Measurements from ENCODE around the gene TMEM200B.
"Not testable (repeated sequence)": the region's sequence is repeated elsewhere in the genome, so short reads cannot be mapped to it uniquely, and the experiment has no call there.

TMEM200B gene

GRCh38 chr1:29156543-29157268 lies 33.0 kb upstream of the TMEM200B start:
- no peak for DNase-seq (ENCODE audit: low read depth, low spot score)
- TF ChIP-seq CTCF (IDR thresholded peaks at IDR 0.05; ENCODE audit: low read depth, low read length): no peak
- in situ Hi-C loops (cut with HindIII; ENCODE audit: low sequenced_read_pairs): no loop called here
- no peak overlapping the region for H3K4me3 ChIP-seq (ENCODE audit: low read depth, low read length)

GRCh38 chr1:29152046-29152805 lies 28.5 kb upstream of the TMEM200B start:
- in situ Hi-C loops (cut with HindIII; ENCODE audit: low sequenced_read_pairs): no loop called here
- no peak overlapping the region for H3K4me3 ChIP-seq (ENCODE audit: low read depth, low read length)
- DNase-seq (ENCODE audit: low read depth, low spot score): no peak
- TF ChIP-seq CTCF (IDR thresholded peaks at IDR 0.05; ENCODE audit: low read depth, low read length): no peak

- in situ Hi-C loops (cut with HindIII; ENCODE audit: low sequenced_read_pairs); DNase-seq (ENCODE audit: low read depth, low spot score); H3K4me3 ChIP-seq (ENCODE audit: low read depth, low read length): not testable (repeated sequence)
Measured at GRCh38 chr1:29150346-29150745, 26.6 kb upstream of the TMEM200B start.

- DNase-seq (ENCODE audit: low read depth, low spot score): no peak
- in situ Hi-C loops (cut with HindIII; ENCODE audit: low sequenced_read_pairs): no loop called here
- TF ChIP-seq CTCF (IDR thresholded peaks at IDR 0.05; ENCODE audit: low read depth, low read length): no peak
- H3K4me3 ChIP-seq (ENCODE audit: low read depth, low read length): no peak overlapping the region
Measured at GRCh38 chr1:29148656-29149491, 25.2 kb upstream of the TMEM200B start.

- no peak overlapping the region for H3K4me3 ChIP-seq (ENCODE audit: low read depth, low read length)
- DNase-seq (ENCODE audit: low read depth, low spot score): peak; percentile 79
- no peak for TF ChIP-seq CTCF (IDR thresholded peaks at IDR 0.05; ENCODE audit: low read depth, low read length)
- in situ Hi-C loops (cut with HindIII; ENCODE audit: low sequenced_read_pairs): no loop called here
Measured at GRCh38 chr1:29145739-29146437, 22.2 kb upstream of the TMEM200B start.

GRCh38 chr1:29144178-29144577 lies 20.5 kb upstream of the TMEM200B start:
- DNase-seq (ENCODE audit: low read depth, low spot score): no peak
- no peak overlapping the region for H3K4me3 ChIP-seq (ENCODE audit: low read depth, low read length)
- in situ Hi-C loops (cut with HindIII; ENCODE audit: low sequenced_read_pairs): no loop called here
- no peak for TF ChIP-seq CTCF (IDR thresholded peaks at IDR 0.05; ENCODE audit: low read depth, low read length)

All from astrocyte of the spinal cord (primary cell).